ENCODE results near the gene GAK.
A peak's percentile ranks its signal among the peaks of the same experiment; 100 is the strongest.
"Not testable (repeated sequence)": the region's sequence is repeated elsewhere in the genome, so short reads cannot be mapped to it uniquely, and the experiment has no call there.

GAK gene

GRCh38 chr4:931960-932712 is at the start of gene GAK, which contains the start of gene TMEM175:
Gene GAK (minus strand): TSS chr4:932316. CDS start chr4:932187, 129 bp downstream.
Gene TMEM175 (plus strand): TSS chr4:932460. CDS start chr4:947740, 15,280 bp downstream.
- Mint-ChIP-seq H3K9me3 (no peaks in the 10 kb centered on the region), H3K4me3 (peak within 1 kb of the TSS; percentile 95), H3K36me3 (ENCODE audit: low read depth) (no peaks in the 10 kb centered on the region), H3K4me1 (peaks cover 61% of the 10 kb centered on the region), H3K27me3 (no peaks in the 10 kb centered on the region), H3K27ac (peak within 1 kb of the TSS; percentile 95)
- ATAC-seq (peak; percentile 96), DNase-seq (peak; percentile 98)

GRCh38 chr4:978957-979701 is 47.0 kb upstream of the GAK start:
- no peaks in the 10 kb centered on the region for H3K9me3 Mint-ChIP-seq
- H3K4me3 Mint-ChIP-seq: no peak overlapping the region
- no peaks in the 10 kb centered on the region for H3K36me3 Mint-ChIP-seq (ENCODE audit: low read depth)
- ATAC-seq: no peak
- H3K27me3 Mint-ChIP-seq: no peaks in the 10 kb centered on the region
- no peak overlapping the region for H3K27ac Mint-ChIP-seq
- DNase-seq: no peak
- H3K4me1 Mint-ChIP-seq: no peaks in the 10 kb centered on the region

GRCh38 chr4:976016-976415 is 43.9 kb upstream of the GAK start:
- ATAC-seq; H3K36me3 Mint-ChIP-seq (ENCODE audit: low read depth); H3K9me3 Mint-ChIP-seq; DNase-seq; H3K27ac Mint-ChIP-seq; H3K4me1 Mint-ChIP-seq; H3K27me3 Mint-ChIP-seq; H3K4me3 Mint-ChIP-seq: not testable (repeated sequence)

- Mint-ChIP-seq H3K4me3 (no peak overlapping the region), H3K36me3 (ENCODE audit: low read depth) (no peaks in the 10 kb centered on the region)
Observed at GRCh38 chr4:974668-975067, 42.6 kb upstream of the GAK start.

GRCh38 chr4:973431-974397 is 41.6 kb upstream of the GAK start, which contains the start of gene DGKQ:
Gene DGKQ (minus strand): TSS chr4:973569. CDS start chr4:973482, 87 bp downstream.
- H3K27ac Mint-ChIP-seq: no peak within 1 kb of the TSS

More at GRCh38 chr4:974668-975067, 42.6 kb upstream of the GAK start:
- H3K9me3 Mint-ChIP-seq: no peaks in the 10 kb centered on the region
- ATAC-seq: no peak
- no peak overlapping the region for H3K27ac Mint-ChIP-seq
- no peaks in the 10 kb centered on the region for H3K27me3 Mint-ChIP-seq
- peaks cover 11% of the 10 kb centered on the region for H3K4me1 Mint-ChIP-seq
- DNase-seq: no peak

GRCh38 chr4:972651-973424 is 40.7 kb upstream of the GAK start:
- Mint-ChIP-seq H3K4me1 (peaks cover 11% of the 10 kb centered on the region), H3K27ac (no peak overlapping the region), H3K9me3 (no peaks in the 10 kb centered on the region), H3K36me3 (ENCODE audit: low read depth) (no peaks in the 10 kb centered on the region), H3K27me3 (no peaks in the 10 kb centered on the region), H3K4me3 (peak overlapping the region; percentile 46)
- ATAC-seq: peak; percentile 35
- DNase-seq: peak; percentile 51

More at GRCh38 chr4:973431-974397, 41.6 kb upstream of the GAK start, which contains the start of gene DGKQ:
- H3K27me3 Mint-ChIP-seq: no peaks in the 10 kb centered on the region
- DNase-seq (peak; percentile 86), ATAC-seq (peak; percentile 81)
- H3K4me3 Mint-ChIP-seq: peak within 1 kb of the TSS; percentile 46
- no peaks in the 10 kb centered on the region for H3K9me3 Mint-ChIP-seq
- no peaks in the 10 kb centered on the region for H3K36me3 Mint-ChIP-seq (ENCODE audit: low read depth)
- peaks cover 11% of the 10 kb centered on the region for H3K4me1 Mint-ChIP-seq

GRCh38 chr4:971666-972500 is 39.8 kb upstream of the GAK start:
- Mint-ChIP-seq H3K4me3 (peak overlapping the region; percentile 46), H3K36me3 (ENCODE audit: low read depth) (no peaks in the 10 kb centered on the region), H3K4me1 (peaks cover 11% of the 10 kb centered on the region), H3K27me3 (no peaks in the 10 kb centered on the region), H3K9me3 (no peaks in the 10 kb centered on the region), H3K27ac (no peak overlapping the region)
- DNase-seq: no peak
- no peak for ATAC-seq

- no peak for ATAC-seq
- Mint-ChIP-seq H3K4me3 (no peak overlapping the region), H3K27me3 (no peaks in the 10 kb centered on the region)
Observed at GRCh38 chr4:970854-971520, 38.9 kb upstream of the GAK start.

GRCh38 chr4:970046-970745 is 38.1 kb upstream of the GAK start:
- peaks cover 11% of the 10 kb centered on the region for H3K4me1 Mint-ChIP-seq
- no peak overlapping the region for H3K4me3 Mint-ChIP-seq
- no peaks in the 10 kb centered on the region for H3K27me3 Mint-ChIP-seq
- ATAC-seq (no peak), DNase-seq (peak; percentile 23)
- H3K9me3 Mint-ChIP-seq: no peaks in the 10 kb centered on the region
- no peak overlapping the region for H3K27ac Mint-ChIP-seq
- peaks cover 1% of the 10 kb centered on the region for H3K36me3 Mint-ChIP-seq (ENCODE audit: low read depth)

More at GRCh38 chr4:970854-971520, 38.9 kb upstream of the GAK start:
- no peaks in the 10 kb centered on the region for H3K9me3 Mint-ChIP-seq
- peaks cover under 1% of the 10 kb centered on the region for H3K36me3 Mint-ChIP-seq (ENCODE audit: low read depth)
- DNase-seq: no peak
- H3K27ac Mint-ChIP-seq: no peak overlapping the region
- peaks cover 11% of the 10 kb centered on the region for H3K4me1 Mint-ChIP-seq

- peaks cover 1% of the 10 kb centered on the region for H3K36me3 Mint-ChIP-seq (ENCODE audit: low read depth)
- no peak for DNase-seq
- no peak overlapping the region for H3K27ac Mint-ChIP-seq
- H3K4me1 Mint-ChIP-seq: peaks cover 11% of the 10 kb centered on the region
- ATAC-seq: no peak
- no peaks in the 10 kb centered on the region for H3K9me3 Mint-ChIP-seq
- no peaks in the 10 kb centered on the region for H3K27me3 Mint-ChIP-seq
- H3K4me3 Mint-ChIP-seq: no peak overlapping the region
Observed at GRCh38 chr4:968621-969394, 36.7 kb upstream of the GAK start.

GRCh38 chr4:968221-968620 is 36.1 kb upstream of the GAK start:
- DNase-seq: no peak
- ATAC-seq: no peak
- H3K27me3 Mint-ChIP-seq: no peaks in the 10 kb centered on the region
- H3K4me1 Mint-ChIP-seq: peaks cover 11% of the 10 kb centered on the region
- no peaks in the 10 kb centered on the region for H3K9me3 Mint-ChIP-seq
- H3K36me3 Mint-ChIP-seq (ENCODE audit: low read depth): peaks cover 1% of the 10 kb centered on the region
- no peak overlapping the region for H3K4me3 Mint-ChIP-seq
- H3K27ac Mint-ChIP-seq: no peak overlapping the region
